HEK293 (cell line): ENCODE data around the gene EBF3.

Experiments
- CTCF ChIA-PET: fragments of 350-600 bp; formaldehyde crosslinking; extraction: SDS; loops from one replicate; lab custom pipeline; 2021; ENCODE audit warnings: antibody characterized with exemption; lab: Yijun Ruan, JAX
- POLR2A ChIA-PET: fragments of 300-600 bp; formaldehyde crosslinking; extraction: SDS; loops from one replicate; lab custom pipeline; 2020; ENCODE audit warnings: antibody characterized with exemption, inconsistent platforms; lab: Yijun Ruan, JAX
- H3K27ac ChIP-seq: fragments of 200-500 bp; sonication (Bioruptor generic); 2 replicates; pipeline ENCODE4 v1.5.1; 2014; ENCODE audit warnings: low read depth, low read length, control low read depth, inconsistent platforms; ENCODE audit errors: extremely low read depth
- H3K36me3 ChIP-seq, 2 experiments: fragments of 200-500 bp in 1 of 2; sonication (Bioruptor generic) in 1 of 2; 1 replicate in 1 of 2; 2 replicates in 1 of 2; pipeline ENCODE4 v1.5.1; 2014 to 2017; ENCODE audit warnings: inconsistent platforms in 2 of 2, low read length in 2 of 2; ENCODE audit not compliant: control insufficient read depth in 2 of 2, insufficient read depth in 1 of 2
- H3K4me1 ChIP-seq: fragments of 200-500 bp; sonication (Bioruptor generic); 2 replicates; pipeline ENCODE4 v1.5.1; 2014; ENCODE audit warnings: mild to moderate bottlenecking, low read length, inconsistent platforms; ENCODE audit not compliant: control insufficient read depth, insufficient read depth
- H3K4me3 ChIP-seq: 2 replicates; pipeline ENCODE4 v1.5.1; 2011; ENCODE audit warnings: low read depth, mild to moderate bottlenecking, control low read depth, low read length, moderate library complexity
- H3K9me3 ChIP-seq: fragments of 200-500 bp; sonication (Bioruptor generic); 2 replicates; pipeline ENCODE4 v1.5.1; 2014; ENCODE audit warnings: low read depth, low read length, inconsistent platforms; ENCODE audit not compliant: control insufficient read depth, insufficient read depth
- ATF2 ChIP-seq: fragments of 450-650 bp; formaldehyde crosslinking; IDR thresholded peaks from 2 replicates; pipeline ENCODE4 v1.5.1; 2016; ENCODE audit warnings: missing biosample characterization, missing genetic modification characterization, low read depth
- BCL11A ChIP-seq: fragments of 450-650 bp; formaldehyde crosslinking; IDR thresholded peaks from 2 replicates; pipeline ENCODE4 v1.5.1; 2016; ENCODE audit warnings: low read depth, missing biosample characterization, missing genetic modification characterization
- INSM2 ChIP-seq: fragments of 450-650 bp; formaldehyde crosslinking; IDR thresholded peaks from 2 replicates; pipeline ENCODE4 v1.5.1; 2016; ENCODE audit warnings: missing biosample characterization, missing genetic modification characterization
- KLF16 ChIP-seq: fragments of 450-650 bp; formaldehyde crosslinking; IDR thresholded peaks from 2 replicates; pipeline ENCODE4 v1.5.1; 2017; ENCODE audit warnings: missing biosample characterization, missing genetic modification characterization
- KLF7 ChIP-seq: fragments of 450-650 bp; formaldehyde crosslinking; IDR thresholded peaks from 2 replicates; pipeline ENCODE4 v1.5.1; 2016; ENCODE audit warnings: missing biosample characterization, missing genetic modification characterization, borderline replicate concordance
- ZBTB11 ChIP-seq: fragments of 450-650 bp; formaldehyde crosslinking; conservative IDR thresholded peaks from 2 replicates; pipeline ENCODE4 v1.5.1; 2016; ENCODE audit warnings: low read depth, missing biosample characterization, missing genetic modification characterization
- ZBTB17 ChIP-seq: fragments of 450-650 bp; formaldehyde crosslinking; IDR thresholded peaks from 2 replicates; pipeline ENCODE4 v1.5.1; 2016; ENCODE audit warnings: missing biosample characterization, missing genetic modification characterization
- ZBTB6 ChIP-seq: fragments of 450-650 bp; formaldehyde crosslinking; IDR thresholded peaks from 2 replicates; pipeline ENCODE4 v1.5.1; 2017; ENCODE audit warnings: missing biosample characterization, missing genetic modification characterization
- ZBTB8A ChIP-seq: fragments of 450-650 bp; formaldehyde crosslinking; IDR thresholded peaks from 2 replicates; pipeline ENCODE4 v1.5.1; 2016; ENCODE audit warnings: missing biosample characterization, missing genetic modification characterization
- ZIC2 ChIP-seq: fragments of 450-650 bp; formaldehyde crosslinking; IDR thresholded peaks from 2 replicates; pipeline ENCODE4 v1.5.1; 2016; ENCODE audit warnings: missing biosample characterization, missing genetic modification characterization
- ZNF132 ChIP-seq: fragments of 450-650 bp; formaldehyde crosslinking; IDR thresholded peaks from 2 replicates; pipeline ENCODE4 v1.5.1; 2017; ENCODE audit warnings: missing biosample characterization, missing genetic modification characterization, borderline replicate concordance
- ZNF133 ChIP-seq: fragments of 450-650 bp; formaldehyde crosslinking; IDR thresholded peaks from 2 replicates; pipeline ENCODE4 v1.5.1; 2016; ENCODE audit warnings: missing biosample characterization, missing genetic modification characterization
- ZNF248 ChIP-seq: fragments of 450-650 bp; formaldehyde crosslinking; IDR thresholded peaks from 2 replicates; pipeline ENCODE4 v1.5.1; 2017; ENCODE audit warnings: missing biosample characterization, missing genetic modification characterization
- ZNF26 ChIP-seq: fragments of 450-650 bp; formaldehyde crosslinking; IDR thresholded peaks from 2 replicates; pipeline ENCODE4 v1.5.1; 2016; ENCODE audit warnings: missing biosample characterization, missing genetic modification characterization
- ZNF341 ChIP-seq: fragments of 450-650 bp; formaldehyde crosslinking; IDR thresholded peaks from 2 replicates; pipeline ENCODE4; 2016; ENCODE audit warnings: low read depth, missing biosample characterization, missing genetic modification characterization
- ZNF391 ChIP-seq: fragments of 450-650 bp; formaldehyde crosslinking; IDR thresholded peaks from 2 replicates; pipeline ENCODE4 v1.5.1; 2016; ENCODE audit warnings: low read depth, missing biosample characterization, missing genetic modification characterization, borderline replicate concordance
- ZNF514 ChIP-seq: fragments of 450-650 bp; formaldehyde crosslinking; IDR thresholded peaks from 2 replicates; pipeline ENCODE4 v1.5.1; 2016; ENCODE audit warnings: missing biosample characterization, missing genetic modification characterization
- ZNF548 ChIP-seq: fragments of 450-650 bp; formaldehyde crosslinking; IDR thresholded peaks from 2 replicates; pipeline ENCODE4 v1.5.1; 2016; ENCODE audit warnings: missing biosample characterization, missing genetic modification characterization
- ZNF792 ChIP-seq: fragments of 450-650 bp; formaldehyde crosslinking; IDR thresholded peaks from 2 replicates; pipeline ENCODE4 v1.5.1; 2016; ENCODE audit warnings: missing biosample characterization, missing genetic modification characterization

Gene EBF3

GRCh38 chr10:129970465-129971364 is 6.6 kb upstream of the EBF3 start (continued):
- TF ChIP-seq ZBTB17 (tag by site-specific recombination) = peak; percentile 45
- TF ChIP-seq, all 188 proteins: peak for 25

DNA sequence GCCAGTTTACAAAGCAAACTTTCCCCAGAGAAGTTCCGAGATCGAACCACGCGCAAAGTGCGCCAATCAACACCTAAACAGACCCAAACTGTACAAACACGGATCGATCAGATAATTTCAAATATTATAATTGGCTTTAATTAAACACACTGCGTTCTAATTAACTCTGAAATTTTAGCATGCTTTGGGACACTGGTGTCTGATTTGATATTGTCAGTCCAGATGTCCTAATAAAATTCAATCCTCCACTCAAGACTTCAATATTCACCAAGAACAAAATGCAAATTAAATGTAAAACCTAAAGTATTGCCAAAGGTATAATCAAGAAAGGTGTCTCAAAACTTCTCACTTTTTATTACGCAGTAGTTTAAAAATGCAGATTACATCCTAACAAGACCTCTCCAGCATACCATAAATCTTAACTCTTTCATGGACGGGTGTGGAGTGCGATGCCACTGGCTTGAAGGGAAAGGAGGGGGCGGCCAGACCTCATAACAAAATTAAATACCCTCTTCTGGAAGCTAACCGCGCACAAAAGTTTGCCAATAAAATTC is 5.9 kb upstream of the EBF3 start:
- peaks cover 10% of the 10 kb centered on the region; the same call in 1 of the 2 replicates for H3K4me1 ChIP-seq
- POLR2A ChIA-PET = no interaction called here
- H3K9me3 ChIP-seq = no peaks in the 10 kb centered on the region
- no peak for TF ChIP-seq ZBTB17 (tag by site-specific recombination)
- TF ChIP-seq INSM2 (tag by site-specific recombination) = no peak
- 0 out of 2 replicates have a peak, but pooled peaks have one; percentile 9 for TF ChIP-seq ZBTB8A (tag by site-specific recombination)
- TF ChIP-seq, all 188 proteins: peak for 1
- no peak overlapping the region for H3K4me3 ChIP-seq
- no peaks in the 10 kb centered on the region for H3K36me3 ChIP-seq
- H3K27ac ChIP-seq = no peak overlapping the region; the same call in 1 of the 2 replicates
- CTCF ChIA-PET = interaction anchor here (0.6 to 3.0 kb wide), 4 partner anchors 74 to 1837 kb away, joined by 3 to 18 read pairs (median 4); no protein-coding TSS in a partner anchor

GRCh38 chr10:129969184-129969910 is 5.3 kb upstream of the EBF3 start:
- Histone ChIP-seq H3K9me3 (no peaks in the 10 kb centered on the region), H3K36me3 (no peaks in the 10 kb centered on the region), H3K4me3 (no peak overlapping the region; the same call in 1 of the 2 replicates), H3K4me1 (peaks cover 10% of the 10 kb centered on the region; the same call in 1 of the 2 replicates), H3K27ac (no peak overlapping the region)
- ChIA-PET POLR2A (no interaction called here), CTCF (interaction anchor here (0.6 to 3.0 kb wide), 4 partner anchors 141 to 1838 kb away, joined by 3 to 18 read pairs (median 3); partner anchors contain the start of gene C10orf143)
- TF ChIP-seq ATF2 (tag by site-specific recombination) = no peak
- TF ChIP-seq ZNF341 (tag by site-specific recombination) = peak; percentile 66
- TF ChIP-seq ZNF132 = no peak
- TF ChIP-seq ZNF548 (tag by site-specific recombination) = no peak
- TF ChIP-seq ZNF248 (tag by site-specific recombination) = no peak
- no peak for TF ChIP-seq ZBTB6 (tag by site-specific recombination)
- 0 out of 2 replicates have a peak, but pooled peaks have one; percentile 13 for TF ChIP-seq BCL11A (tag by site-specific recombination)
- TF ChIP-seq ZIC2 (tag by site-specific recombination) = 0 out of 2 replicates have a peak, but pooled peaks have one; percentile 59
- no peak for TF ChIP-seq KLF7 (tag by site-specific recombination)
- no peak for TF ChIP-seq ZNF792
- TF ChIP-seq KLF16 (tag by site-specific recombination) = no peak
- TF ChIP-seq ZNF514 (tag by site-specific recombination) = no peak
- no peak for TF ChIP-seq ZNF391 (tag by site-specific recombination)
- TF ChIP-seq ZNF26 (tag by site-specific recombination) = no peak
- TF ChIP-seq ZBTB11 (tag by site-specific recombination) = 0 out of 2 replicates have a peak, but pooled peaks have one; percentile 11
- no peak for TF ChIP-seq ZNF133 (tag by site-specific recombination)
